VCaP (cell line): Measurements from ENCODE around the gene MAGEA11.
"Not testable (repeated sequence)": the region's sequence is repeated elsewhere in the genome, so short reads cannot be mapped to it uniquely, and the experiment has no call there.

Experiments
- H3K27ac ChIP-seq: fragments of 450-650 bp; 2 replicates; pipeline ENCODE4 v1.5.1; 2017
- CTCF ChIP-seq: fragments of 450-650 bp; conservative IDR thresholded peaks from 2 replicates; pipeline ENCODE4 v1.5.1; 2017; ENCODE audit warnings: mild to moderate bottlenecking, moderate library complexity

The MAGEA11 gene

GRCh38 chrX:149711545-149712236, at the start of gene MAGEA11:
Gene MAGEA11 (plus strand): TSS chrX:149712060. CDS start chrX:149713160, 1,100 bp downstream.
- no peak within 1 kb of the TSS for H3K27ac ChIP-seq
- TF ChIP-seq CTCF, result no peak

GRCh38 chrX:149675088-149675487, 36.8 kb upstream of the MAGEA11 start:
- not testable (repeated sequence) for H3K27ac ChIP-seq

GRCh38 chrX:149675554-149675953, 36.3 kb upstream of the MAGEA11 start:
- H3K27ac ChIP-seq, result not testable (repeated sequence)

- H3K27ac ChIP-seq, result not testable (repeated sequence)
Measured at GRCh38 chrX:149679164-149679678, 32.6 kb upstream of the MAGEA11 start.

GRCh38 chrX:149681182-149681581, 30.7 kb upstream of the MAGEA11 start:
- no peak for TF ChIP-seq CTCF
- no peak overlapping the region for H3K27ac ChIP-seq

- no peak overlapping the region for H3K27ac ChIP-seq
- TF ChIP-seq CTCF, result no peak
Measured at GRCh38 chrX:149682031-149682430, 29.8 kb upstream of the MAGEA11 start.

GRCh38 chrX:149682956-149683947, 28.6 kb upstream of the MAGEA11 start:
- H3K27ac ChIP-seq, result no peak overlapping the region
- TF ChIP-seq CTCF, result no peak

GRCh38 chrX:149683966-149684730, 27.7 kb upstream of the MAGEA11 start:
- H3K27ac ChIP-seq, result no peak overlapping the region

More at GRCh38 chrX:149683966-149684730, 27.7 kb upstream of the MAGEA11 start:
- no peak for TF ChIP-seq CTCF
